HepG2 (cell line): ENCODE results near the gene PAN3. TPM values are rescaled to one million over a fixed set of nuclear protein-coding genes. Genes with fewer than 3 reads are reported as not detected.

Experiments
- ATAC-seq: fragments of 200-7000 bp; cut with Tn5 transposase; 3 replicates; pipeline ENCODE4 v1.9.1; 2020; ENCODE audit warnings: mild to moderate bottlenecking, moderate library complexity
- BruUV-seq: library from RNA; stranded (reverse); fragments of 400-500 nt; replicated peaks from 2 replicates; lab custom pipeline; 2021; lab: Mats Ljungman, UMichigan
- CTCF ChIA-PET: fragments of 300-600 bp; formaldehyde crosslinking; extraction: SDS; loops from one replicate; lab custom pipeline; 2021; ENCODE audit warnings: low total read pairs, inconsistent platforms, low intra/inter-chr PET ratio; lab: Yijun Ruan, JAX
- POLR2A ChIA-PET: fragments of 350-600 bp; sonication (Branson Sonifier 250); formaldehyde crosslinking; loops from one replicate; lab custom pipeline; 2020; ENCODE audit warnings: antibody characterized with exemption, inconsistent platforms; lab: Yijun Ruan, JAX
- DNase-seq: peaks from one replicate; pipeline ENCODE4 v3.0.0-alpha.2; 2015; ENCODE audit warnings: low spot score
- FAIRE-seq: peaks from 3 replicates; lab custom pipeline; 2011; peaks lifted over from hg19 to GRCh38; lab: Jason Lieb, UNC
- H2AFZ ChIP-seq: one replicate; pipeline ENCODE4 v1.6.1; 2011; ENCODE audit warnings: low read length, inconsistent platforms
- H3K27ac ChIP-seq: fragments of 300-600 bp; 3 replicates; pipeline ENCODE4 v1.8.0; 2011; ENCODE audit warnings: mixed run types, mild to moderate bottlenecking, mixed read lengths, low read length, inconsistent platforms; ENCODE audit not compliant: insufficient read depth; ENCODE audit errors: extremely low read length
- H3K27me3 ChIP-seq, 2 experiments: fragments of 200-600 bp in 1 of 2; 2 replicates in 1 of 2; 3 replicates in 1 of 2; pipeline versions ENCODE4 v1.6.0 to v1.8.0; 2011; ENCODE audit warnings: low read length in 2 of 2, mild to moderate bottlenecking in 2 of 2, moderate library complexity in 2 of 2, inconsistent platforms in 1 of 2; ENCODE audit not compliant: insufficient read depth in 2 of 2, control insufficient read depth in 1 of 2
- H3K36me3 ChIP-seq, 2 experiments: fragments of 200-600 bp in 1 of 2; replicated peaks in 1 of 2; 2 replicates in 1 of 2; 3 replicates in 1 of 2; pipeline versions ENCODE4 v1.5.1 to v1.8.0; 2011; ENCODE audit warnings: low read length in 2 of 2, inconsistent platforms in 1 of 2; ENCODE audit not compliant: insufficient read depth in 2 of 2, control insufficient read depth in 1 of 2
- H3K4me1 ChIP-seq: 2 replicates; pipeline ENCODE4 v1.5.1; 2012; ENCODE audit warnings: low read length, inconsistent platforms; ENCODE audit not compliant: insufficient read depth
- H3K4me2 ChIP-seq: 2 replicates; pipeline ENCODE4 v1.6.0; 2011; ENCODE audit warnings: low read depth, low read length, inconsistent platforms
- H3K4me3 ChIP-seq, 3 experiments: fragments of 200-600 bp in 1 of 3; sonication (generic), shearing (Covaris generic) in 1 of 3; replicated peaks in 1 of 3; 2 replicates each; pipeline ENCODE4 v1.5.1; 2011 to 2016; ENCODE audit warnings: low read length in 3 of 3, inconsistent platforms in 2 of 3, low read depth in 2 of 3, mild to moderate bottlenecking in 2 of 3, control low read depth in 1 of 3, mixed read lengths in 1 of 3; ENCODE audit not compliant: insufficient read depth in 1 of 3
- H3K79me2 ChIP-seq: one replicate; pipeline ENCODE4 v1.6.1; 2011; ENCODE audit warnings: low read length, inconsistent platforms; ENCODE audit not compliant: insufficient read depth
- H3K9ac ChIP-seq: 2 replicates; pipeline ENCODE4 v1.6.0; 2011; ENCODE audit warnings: mild to moderate bottlenecking, low read depth, low read length, inconsistent platforms; ENCODE audit not compliant: insufficient read depth
- H3K9me3 ChIP-seq: 2 replicates; pipeline ENCODE4 v1.5.1; 2012; ENCODE audit warnings: mild to moderate bottlenecking, low read length
- H4K20me1 ChIP-seq: 2 replicates; pipeline ENCODE4 v1.6.0; 2011; ENCODE audit warnings: inconsistent platforms, mild to moderate bottlenecking, low read length, moderate library complexity; ENCODE audit not compliant: insufficient read depth
- BHLHE40 ChIP-seq: IDR thresholded peaks from 2 replicates; pipeline ENCODE4 v1.6.1; 2011; ENCODE audit warnings: low read length, improper control_type of control experiment
- CHCHD3 ChIP-seq: sonication (generic); formaldehyde crosslinking; IDR thresholded peaks from 2 replicates; pipeline ENCODE4 v1.8.0; 2022; ENCODE audit warnings: mild to moderate bottlenecking, missing genetic modification reagents, moderate library complexity
- DNMT1 ChIP-seq: sonication (generic); formaldehyde crosslinking; IDR thresholded peaks from 2 replicates; pipeline ENCODE4 v1.5.1; 2020; ENCODE audit warnings: mild to moderate bottlenecking, missing genetic modification reagents
- HDAC1 ChIP-seq: sonication (generic); formaldehyde crosslinking; IDR thresholded peaks from 2 replicates; pipeline ENCODE4 v1.5.1; 2020; ENCODE audit warnings: mild to moderate bottlenecking, missing genetic modification reagents
- HNF4A ChIP-seq: sonication (generic); formaldehyde crosslinking; IDR thresholded peaks from 2 replicates; pipeline ENCODE4 v1.4.0; 2020; ENCODE audit warnings: missing genetic modification reagents
- HNF4G ChIP-seq, 2 experiments: sonication (generic) in 1 of 2; formaldehyde crosslinking in 1 of 2; IDR thresholded peaks; 2 replicates each; pipeline versions ENCODE4 v1.4.0 to v1.6.1; 2011 to 2020; ENCODE audit warnings: borderline replicate concordance in 2 of 2, low read depth in 2 of 2, mild to moderate bottlenecking in 2 of 2, low read length in 1 of 2, missing genetic modification reagents in 1 of 2, moderate library complexity in 1 of 2
- JUND ChIP-seq: sonication (generic); formaldehyde crosslinking; IDR thresholded peaks from 2 replicates; pipeline ENCODE4 v1.8.0; 2022; ENCODE audit warnings: mild to moderate bottlenecking, missing genetic modification reagents
- KDM1A ChIP-seq: IDR thresholded peaks from 2 replicates; pipeline ENCODE4 v1.6.1; 2016; ENCODE audit warnings: missing compliant biosample characterization
- MAFK ChIP-seq, 2 experiments: IDR thresholded peaks in 1 of 2; conservative IDR thresholded peaks in 1 of 2; 2 replicates each; pipeline ENCODE4 v1.6.1; 2011; ENCODE audit warnings: improper control_type of control experiment in 2 of 2, low read length in 2 of 2
- TBL1XR1 ChIP-seq: fragments of 150-350 bp; IDR thresholded peaks from 2 replicates; pipeline ENCODE4 v1.6.1; 2014; ENCODE audit warnings: borderline replicate concordance, low read length; ENCODE audit not compliant: partially characterized antibody
- ZBTB26 ChIP-seq: IDR thresholded peaks from 2 replicates; pipeline ENCODE4 v1.6.1; 2016; ENCODE audit warnings: missing compliant biosample characterization, missing genetic modification reagents, borderline replicate concordance
- ZFP41 ChIP-seq: sonication (generic); formaldehyde crosslinking; IDR thresholded peaks from 2 replicates; pipeline ENCODE4 v1.4.0; 2020; ENCODE audit warnings: mild to moderate bottlenecking, missing genetic modification reagents, borderline replicate concordance
- ZMYM2 ChIP-seq: sonication (generic); formaldehyde crosslinking; IDR thresholded peaks from 2 replicates; pipeline ENCODE4 v1.8.0; 2022; ENCODE audit warnings: mild to moderate bottlenecking, missing genetic modification reagents
- ZMYM3 ChIP-seq: sonication (generic); formaldehyde crosslinking; IDR thresholded peaks from 2 replicates; pipeline ENCODE4 v1.5.1; 2020; ENCODE audit warnings: mild to moderate bottlenecking, missing genetic modification reagents
- ZNF629 ChIP-seq: sonication (generic); formaldehyde crosslinking; conservative IDR thresholded peaks from 2 replicates; pipeline ENCODE4 v1.5.0; 2020; ENCODE audit warnings: missing genetic modification reagents
- ZNF75D ChIP-seq: sonication (generic); formaldehyde crosslinking; IDR thresholded peaks from 2 replicates; pipeline ENCODE4 v1.8.1; 2023; ENCODE audit warnings: missing genetic modification reagents, mild to moderate bottlenecking, borderline replicate concordance
- WGBS: methylation state at CpG from one replicate; pipeline ENCODE4 v1.1.6; 2017; ENCODE audit warnings: low lambda C conversion rate; 5-methylcytosine and 5-hydroxymethylcytosine counted together
- in situ Hi-C: cut with HindIII; loops from 2 replicates; pipeline ENCODE4 v1.10.0; 2017; ENCODE audit warnings: low pct_unique_long_range_greater_than_20kb; ENCODE audit not compliant: extremely low pct_ligation_motif_present
- intact Hi-C: fragments of 100-400 bp; cut with micrococcal nuclease; formaldehyde crosslinking; loops from one replicate; pipeline ENCODE4 v1.10.0; 2022; ENCODE audit not compliant: unreplicated experiment
- polyA plus RNA-seq, 8 experiments: library from polyadenylated mRNA; depleted of rRNA in 3 of 8; stranded (reverse) in 7 of 8; unstranded in 1 of 8; fragments of >200 nt; fragmentation: Illumina TruSeq in 4 of 8; extraction: Trizol in 4 of 8; gene quantifications; 2 replicates each; pipeline versions ENCODE4 v1.2.1 to v1.2.3, GENCODE V29; 2011 to 2016; ENCODE audit warnings: low read depth in 4 of 8, missing spikeins in 1 of 8, mixed read lengths in 1 of 8; ENCODE audit not compliant: insufficient read depth in 1 of 8
- total RNA-seq, 5 experiments: library from RNA; depleted of rRNA; stranded (reverse); fragments of >200 nt; fragmentation: Illumina TruSeq; extraction: Trizol; gene quantifications; 2 replicates each; pipeline ENCODE4 v1.2.3, GENCODE V29; 2016; ENCODE audit warnings: low read depth in 1 of 5
- TF ChIP-seq, protein P1 (sequence below): IDR thresholded peaks from 2 replicates; pipeline ENCODE4 v1.6.1; 2016; ENCODE audit warnings: low read depth
- TF ChIP-seq, protein P2 (sequence below): IDR thresholded peaks from 2 replicates; pipeline ENCODE4 v1.6.1; 2016; ENCODE audit warnings: low read depth, missing genetic modification reagents, missing compliant biosample characterization

Gene PAN3
- total and polyA plus RNA-seq, 2 of the 13 experiments (the other 11 are each of a cell fraction or from before 2014, with no cell fraction given): 9.7 to 10.6 TPM

DNA sequence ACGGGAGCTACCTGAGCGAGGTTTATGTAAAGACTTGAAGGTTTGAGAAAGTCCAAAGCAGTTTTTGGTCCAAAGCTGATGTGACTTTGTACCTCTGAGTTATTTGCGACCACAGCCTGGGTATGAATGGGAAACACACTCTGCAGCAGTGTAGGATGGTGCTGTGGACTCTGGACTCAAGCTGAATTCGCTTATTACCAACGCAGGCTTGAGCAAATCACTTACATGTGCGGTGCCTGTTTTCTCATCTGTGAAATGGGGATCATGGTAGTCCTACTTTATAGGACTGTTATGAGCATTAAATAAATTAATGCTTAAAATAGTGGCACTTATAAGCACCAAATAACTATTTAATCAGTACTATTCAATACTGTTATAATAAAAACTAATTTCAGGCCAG lies 176.5 kb downstream of the PAN3 start:
- Histone ChIP-seq H3K9ac (no peak overlapping the region), H3K36me3 (no peaks in the 10 kb centered on the region), H4K20me1 (no peaks in the 10 kb centered on the region), H2AFZ (no peak overlapping the region), H3K79me2 (no peaks in the 10 kb centered on the region), H3K27me3 (no peaks in the 10 kb centered on the region), H3K4me3 (no peak overlapping the region), H3K4me2 (no peak overlapping the region), H3K4me1 (peaks cover 32% of the 10 kb centered on the region), H3K9me3 (no peaks in the 10 kb centered on the region), H3K27ac (peak overlapping the region; percentile 15)
- DNase-seq (peak; percentile 43), ATAC-seq (peak; percentile 57), FAIRE-seq (peak; percentile 15)
- ChIA-PET POLR2A (no interaction called here), CTCF (no interaction called here)
- intact Hi-C loops (no loop called here), in situ Hi-C loops (no loop called here)
- BruUV-seq: no TSS peak
- 0% methylated on average over 6 of the region's 6 CpGs for WGBS
- no peak for TF ChIP-seq JUND (CRISPR knock-in tag)
- 0 out of 2 replicates have a peak, but pooled peaks have one; percentile 17 for TF ChIP-seq HDAC1 (CRISPR knock-in tag)
- no peak for TF ChIP-seq ZFP41 (CRISPR knock-in tag)
- peak; percentile 20; the same call in 1 of the 2 replicates for TF ChIP-seq BHLHE40
- TF ChIP-seq ZBTB26 (CRISPR knock-in tag): no peak
- TF ChIP-seq, protein P1, sequence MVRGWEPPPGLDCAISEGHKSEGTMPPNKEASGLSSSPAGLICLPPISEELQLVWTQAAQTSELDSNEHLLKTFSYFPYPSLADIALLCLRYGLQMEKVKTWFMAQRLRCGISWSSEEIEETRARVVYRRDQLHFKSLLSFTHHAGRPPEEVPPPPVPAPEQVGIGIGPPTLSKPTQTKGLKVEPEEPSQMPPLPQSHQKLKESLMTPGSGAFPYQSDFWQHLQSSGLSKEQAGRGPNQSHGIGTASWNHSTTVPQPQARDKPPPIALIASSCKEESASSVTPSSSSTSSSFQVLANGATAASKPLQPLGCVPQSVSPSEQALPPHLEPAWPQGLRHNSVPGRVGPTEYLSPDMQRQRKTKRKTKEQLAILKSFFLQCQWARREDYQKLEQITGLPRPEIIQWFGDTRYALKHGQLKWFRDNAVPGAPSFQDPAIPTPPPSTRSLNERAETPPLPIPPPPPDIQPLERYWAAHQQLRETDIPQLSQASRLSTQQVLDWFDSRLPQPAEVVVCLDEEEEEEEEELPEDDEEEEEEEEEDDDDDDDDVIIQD (CRISPR knock-in tag): no peak
- TF ChIP-seq ZNF75D (CRISPR knock-in tag): no peak
- 0 out of 2 replicates have a peak, but pooled peaks have one; percentile 27 for TF ChIP-seq ZMYM2 (CRISPR knock-in tag)
- TF ChIP-seq ZMYM3 (CRISPR knock-in tag): peak; percentile 92
- peak; percentile 71 for TF ChIP-seq KDM1A (CRISPR knock-in tag)
- no peak for TF ChIP-seq CHCHD3
- TF ChIP-seq DNMT1 (CRISPR knock-in tag): no peak
- TF ChIP-seq, protein P2, sequence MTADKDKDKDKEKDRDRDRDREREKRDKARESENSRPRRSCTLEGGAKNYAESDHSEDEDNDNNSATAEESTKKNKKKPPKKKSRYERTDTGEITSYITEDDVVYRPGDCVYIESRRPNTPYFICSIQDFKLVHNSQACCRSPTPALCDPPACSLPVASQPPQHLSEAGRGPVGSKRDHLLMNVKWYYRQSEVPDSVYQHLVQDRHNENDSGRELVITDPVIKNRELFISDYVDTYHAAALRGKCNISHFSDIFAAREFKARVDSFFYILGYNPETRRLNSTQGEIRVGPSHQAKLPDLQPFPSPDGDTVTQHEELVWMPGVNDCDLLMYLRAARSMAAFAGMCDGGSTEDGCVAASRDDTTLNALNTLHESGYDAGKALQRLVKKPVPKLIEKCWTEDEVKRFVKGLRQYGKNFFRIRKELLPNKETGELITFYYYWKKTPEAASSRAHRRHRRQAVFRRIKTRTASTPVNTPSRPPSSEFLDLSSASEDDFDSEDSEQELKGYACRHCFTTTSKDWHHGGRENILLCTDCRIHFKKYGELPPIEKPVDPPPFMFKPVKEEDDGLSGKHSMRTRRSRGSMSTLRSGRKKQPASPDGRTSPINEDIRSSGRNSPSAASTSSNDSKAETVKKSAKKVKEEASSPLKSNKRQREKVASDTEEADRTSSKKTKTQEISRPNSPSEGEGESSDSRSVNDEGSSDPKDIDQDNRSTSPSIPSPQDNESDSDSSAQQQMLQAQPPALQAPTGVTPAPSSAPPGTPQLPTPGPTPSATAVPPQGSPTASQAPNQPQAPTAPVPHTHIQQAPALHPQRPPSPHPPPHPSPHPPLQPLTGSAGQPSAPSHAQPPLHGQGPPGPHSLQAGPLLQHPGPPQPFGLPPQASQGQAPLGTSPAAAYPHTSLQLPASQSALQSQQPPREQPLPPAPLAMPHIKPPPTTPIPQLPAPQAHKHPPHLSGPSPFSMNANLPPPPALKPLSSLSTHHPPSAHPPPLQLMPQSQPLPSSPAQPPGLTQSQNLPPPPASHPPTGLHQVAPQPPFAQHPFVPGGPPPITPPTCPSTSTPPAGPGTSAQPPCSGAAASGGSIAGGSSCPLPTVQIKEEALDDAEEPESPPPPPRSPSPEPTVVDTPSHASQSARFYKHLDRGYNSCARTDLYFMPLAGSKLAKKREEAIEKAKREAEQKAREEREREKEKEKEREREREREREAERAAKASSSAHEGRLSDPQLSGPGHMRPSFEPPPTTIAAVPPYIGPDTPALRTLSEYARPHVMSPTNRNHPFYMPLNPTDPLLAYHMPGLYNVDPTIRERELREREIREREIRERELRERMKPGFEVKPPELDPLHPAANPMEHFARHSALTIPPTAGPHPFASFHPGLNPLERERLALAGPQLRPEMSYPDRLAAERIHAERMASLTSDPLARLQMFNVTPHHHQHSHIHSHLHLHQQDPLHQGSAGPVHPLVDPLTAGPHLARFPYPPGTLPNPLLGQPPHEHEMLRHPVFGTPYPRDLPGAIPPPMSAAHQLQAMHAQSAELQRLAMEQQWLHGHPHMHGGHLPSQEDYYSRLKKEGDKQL (CRISPR knock-in tag): no peak
- peak; percentile 68 for TF ChIP-seq HNF4G (IDR thresholded peaks at IDR 0.05; ENCODE audit: borderline replicate concordance, low read depth, low read length)
- no peak for TF ChIP-seq HNF4G (CRISPR knock-in tag; IDR thresholded peaks at IDR 0.05; ENCODE audit: borderline replicate concordance, low read depth)
- no peak for TF ChIP-seq MAFK (conservative IDR thresholded peaks at IDR 0.05 in 1 of 2, IDR thresholded peaks at IDR 0.05 in 1 of 2; ENCODE audit: low read length in 2 of 2)
- TF ChIP-seq ZNF629 (CRISPR knock-in tag): peak; percentile 97
- TF ChIP-seq HNF4A (CRISPR knock-in tag): peak; percentile 80
- TF ChIP-seq TBL1XR1: no peak
